GM03348 (cell line): Measurements from ENCODE around the gene JPH2.
"Not testable (repeated sequence)": the region's sequence is repeated elsewhere in the genome, so short reads cannot be mapped to it uniquely, and the experiment has no call there.

ENCODE experiments used
- DNase-seq: peaks from one replicate; pipeline ENCODE4 v3.0.0; 2012; ENCODE audit warnings: low spot score

JPH2 gene

DNA sequence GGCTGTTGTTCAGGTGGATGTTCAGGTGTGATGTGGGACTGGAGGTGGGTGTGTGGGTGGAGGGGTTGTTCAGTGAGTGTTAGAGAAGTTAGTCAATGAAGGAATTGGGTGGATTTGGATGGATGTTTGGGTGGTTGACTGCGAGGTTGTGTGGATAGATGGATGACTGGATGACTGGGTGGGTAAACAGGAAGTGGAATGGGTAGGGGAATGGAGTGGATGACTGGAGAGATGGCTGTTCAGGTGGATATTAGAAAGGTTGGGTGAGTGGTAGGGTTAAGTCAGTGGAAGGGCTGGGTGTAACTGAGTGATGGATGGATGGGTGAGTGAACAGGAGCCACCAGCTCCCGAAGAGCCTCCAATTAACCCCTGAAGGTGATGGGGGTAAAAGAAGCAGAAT is 27.9 kb downstream of the JPH2 start:
- DNase-seq = no peak

- no peak for DNase-seq
Observed at GRCh38 chr20:44157061-44157460, 29.9 kb downstream of the JPH2 start.

- DNase-seq = peak; percentile 82
Observed at GRCh38 chr20:44154521-44155001, 32.4 kb downstream of the JPH2 start.

GRCh38 chr20:44153636-44154043 is 33.3 kb downstream of the JPH2 start:
- peak; percentile 52 for DNase-seq

GRCh38 chr20:44151621-44152416 is 35.2 kb downstream of the JPH2 start:
- no peak for DNase-seq

DNA sequence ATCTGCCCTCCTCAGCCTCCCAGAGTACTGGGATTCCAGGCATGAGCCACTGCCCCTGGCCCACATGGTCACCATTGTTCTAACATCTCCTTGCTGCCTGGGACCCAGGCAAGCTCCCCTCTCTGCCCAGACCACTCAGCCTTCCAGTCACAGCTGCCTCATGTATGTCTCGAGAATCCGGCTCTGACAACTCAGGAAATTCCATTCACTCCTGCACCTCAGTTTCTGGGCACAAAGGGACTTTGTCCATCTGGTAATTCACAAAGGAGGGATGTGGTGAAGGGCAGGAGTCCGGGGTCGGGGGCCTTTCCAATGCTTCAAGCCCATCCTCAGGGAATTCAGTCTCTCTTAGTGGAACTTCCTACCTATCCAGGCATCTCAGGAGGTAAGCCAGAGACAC is 40.7 kb downstream of the JPH2 start:
- DNase-seq = no peak

DNA sequence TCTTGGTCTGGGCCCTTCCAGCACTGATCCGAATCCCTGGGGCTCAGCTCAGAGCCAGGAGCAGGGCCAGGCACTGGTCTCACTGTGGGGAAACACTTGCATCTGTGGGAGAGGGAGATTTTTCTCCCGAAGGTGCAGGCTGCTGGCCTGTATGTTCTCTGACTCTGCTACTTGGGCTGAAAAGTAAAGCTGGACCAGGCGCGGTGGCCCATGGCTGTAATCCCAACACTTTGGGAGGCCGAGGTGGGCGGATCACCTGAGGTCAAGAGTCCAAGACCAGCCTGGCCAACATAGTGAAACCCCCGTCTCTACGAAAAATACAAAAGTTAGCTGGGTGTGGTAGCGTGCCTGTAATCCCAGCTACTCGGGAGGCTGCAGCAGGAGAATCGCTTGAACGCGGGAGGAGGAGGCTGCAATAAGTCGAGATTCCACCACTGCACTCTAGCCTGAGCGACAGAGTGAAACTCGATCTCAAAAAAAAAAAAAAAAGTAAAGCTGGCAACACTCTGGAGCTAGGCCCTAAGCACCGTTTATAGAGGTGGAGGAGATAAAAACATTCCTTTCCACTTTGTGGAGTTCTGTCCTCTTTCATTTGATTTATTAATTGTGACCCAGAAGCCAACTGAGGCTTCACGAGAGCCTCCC is 41.7 kb downstream of the JPH2 start:
- DNase-seq = no peak

DNA sequence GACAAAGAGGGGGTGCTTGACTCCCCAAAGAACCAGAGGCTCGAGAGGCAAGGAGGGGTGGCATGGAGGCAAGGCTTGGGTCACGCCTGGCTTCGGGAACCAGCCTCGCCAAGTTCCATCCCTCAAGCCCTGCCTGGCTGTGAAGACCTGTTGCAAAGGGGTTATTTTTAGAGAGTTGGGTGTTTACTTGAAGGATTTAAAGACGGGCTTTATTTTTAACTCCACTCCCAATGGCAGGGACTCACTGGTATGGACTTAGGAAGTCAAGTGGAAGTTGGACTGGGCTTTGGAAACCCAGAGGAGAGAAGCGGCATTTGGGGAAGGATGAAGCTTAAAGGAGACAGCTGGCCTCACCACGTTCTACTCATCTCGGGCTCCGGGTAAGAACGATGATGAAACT is 43.1 kb downstream of the JPH2 start:
- no peak for DNase-seq

DNA sequence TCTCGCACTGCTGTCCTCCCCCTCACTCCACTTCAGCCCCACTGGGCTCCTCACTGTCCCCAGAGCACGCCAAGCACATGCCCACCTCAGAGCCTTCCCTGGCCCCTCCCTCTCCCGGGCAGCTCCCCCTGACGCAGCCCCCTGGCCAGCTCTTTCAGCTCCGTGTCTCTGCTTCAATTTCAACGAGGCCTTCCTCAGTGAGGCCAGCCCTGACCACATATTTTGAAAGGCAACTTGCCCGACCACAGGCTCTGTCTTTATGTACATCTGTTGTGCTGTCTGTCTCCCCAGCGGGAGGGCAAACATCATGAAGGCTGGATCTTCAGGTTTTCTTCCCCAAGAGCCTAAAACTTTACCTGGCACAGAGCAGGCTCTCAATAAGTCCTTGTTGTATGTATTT is 44.6 kb downstream of the JPH2 start:
- peak; percentile 46 for DNase-seq

- DNase-seq = no peak
Observed at GRCh38 chr20:44141873-44142272, 45.1 kb downstream of the JPH2 start.

GRCh38 chr20:44138867-44139266 is 48.1 kb downstream of the JPH2 start:
- DNase-seq = no peak

GRCh38 chr20:44137266-44137801 is 49.7 kb downstream of the JPH2 start:
- peak; percentile 71 for DNase-seq

- no peak for DNase-seq
Observed at GRCh38 chr20:44136579-44137265, 50.3 kb downstream of the JPH2 start.

DNA sequence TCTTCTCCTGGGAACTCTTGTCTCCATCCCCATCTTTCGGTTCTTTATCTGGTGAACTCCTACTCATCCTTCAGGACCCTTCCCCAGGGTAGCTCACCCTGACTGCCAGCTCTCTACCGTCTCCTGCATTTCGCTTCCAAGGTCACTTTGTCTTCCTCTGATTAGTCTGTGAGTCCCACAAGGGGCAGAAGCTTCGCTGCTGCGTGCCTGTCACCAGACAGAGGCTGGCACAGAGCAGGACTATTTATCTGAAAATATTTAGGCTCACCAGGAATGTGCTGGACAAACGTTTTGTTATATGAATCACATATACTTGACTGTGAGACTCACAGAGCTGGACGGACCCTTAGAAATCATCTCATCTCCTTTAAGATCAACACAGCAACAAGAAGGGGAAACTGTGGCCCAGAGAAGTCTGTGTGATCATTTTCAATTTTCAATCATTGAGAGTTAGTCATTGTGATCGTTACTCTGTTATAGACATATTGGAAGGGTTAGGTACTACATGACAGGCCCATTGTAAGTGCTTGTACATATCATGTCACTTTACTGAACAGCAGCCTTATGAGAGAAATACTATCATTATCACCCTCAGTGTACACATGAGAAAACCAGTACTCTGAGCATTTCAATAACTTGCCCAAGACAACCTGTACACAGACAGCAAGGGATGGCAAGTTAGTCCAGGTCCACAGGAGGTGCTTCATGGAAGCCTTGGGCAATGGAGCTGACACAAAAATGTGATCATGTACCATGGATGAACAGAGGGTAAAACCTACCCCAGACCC is 51.4 kb downstream of the JPH2 start:
- no peak for DNase-seq

DNA sequence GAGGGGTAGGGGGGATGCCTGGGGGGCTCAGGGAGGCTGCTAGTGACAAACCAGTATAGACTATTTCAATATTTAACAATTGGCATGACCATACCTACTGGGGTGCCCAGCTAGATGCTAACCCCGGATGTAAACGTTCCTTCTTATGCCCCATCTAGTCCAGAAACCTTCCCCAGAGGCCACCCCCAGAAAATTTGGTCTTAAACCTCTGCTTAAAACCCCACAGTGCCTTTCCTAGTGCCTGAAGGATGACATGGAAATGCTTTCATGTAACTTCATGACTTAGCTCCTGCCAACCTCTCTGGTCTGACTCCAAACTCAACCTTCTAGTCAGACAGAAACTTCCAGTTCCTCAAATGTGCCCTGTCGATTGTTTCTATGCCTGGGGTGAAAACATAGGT is 52.0 kb downstream of the JPH2 start:
- DNase-seq = no peak

- no peak for DNase-seq
Observed at GRCh38 chr20:44133424-44133823, 53.6 kb downstream of the JPH2 start.

DNA sequence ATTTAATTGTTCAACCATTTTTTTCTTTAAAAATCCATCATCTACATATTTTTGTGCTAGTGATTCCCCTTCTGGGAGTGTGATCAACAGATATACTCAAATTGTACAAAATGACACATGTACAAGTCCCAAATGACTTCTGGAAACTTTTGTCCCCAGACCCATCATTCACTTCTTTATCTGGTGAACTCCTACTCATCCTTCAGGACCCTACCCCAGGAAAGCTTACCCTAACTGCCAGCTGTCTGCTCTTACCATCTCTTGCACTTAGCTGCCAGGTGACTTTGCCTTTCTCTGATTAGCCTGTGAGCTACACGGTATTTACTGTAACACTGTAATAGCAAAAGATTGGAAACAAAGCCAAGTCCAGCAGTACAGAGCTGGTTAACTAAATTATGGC is 55.3 kb downstream of the JPH2 start:
- DNase-seq = no peak

DNA sequence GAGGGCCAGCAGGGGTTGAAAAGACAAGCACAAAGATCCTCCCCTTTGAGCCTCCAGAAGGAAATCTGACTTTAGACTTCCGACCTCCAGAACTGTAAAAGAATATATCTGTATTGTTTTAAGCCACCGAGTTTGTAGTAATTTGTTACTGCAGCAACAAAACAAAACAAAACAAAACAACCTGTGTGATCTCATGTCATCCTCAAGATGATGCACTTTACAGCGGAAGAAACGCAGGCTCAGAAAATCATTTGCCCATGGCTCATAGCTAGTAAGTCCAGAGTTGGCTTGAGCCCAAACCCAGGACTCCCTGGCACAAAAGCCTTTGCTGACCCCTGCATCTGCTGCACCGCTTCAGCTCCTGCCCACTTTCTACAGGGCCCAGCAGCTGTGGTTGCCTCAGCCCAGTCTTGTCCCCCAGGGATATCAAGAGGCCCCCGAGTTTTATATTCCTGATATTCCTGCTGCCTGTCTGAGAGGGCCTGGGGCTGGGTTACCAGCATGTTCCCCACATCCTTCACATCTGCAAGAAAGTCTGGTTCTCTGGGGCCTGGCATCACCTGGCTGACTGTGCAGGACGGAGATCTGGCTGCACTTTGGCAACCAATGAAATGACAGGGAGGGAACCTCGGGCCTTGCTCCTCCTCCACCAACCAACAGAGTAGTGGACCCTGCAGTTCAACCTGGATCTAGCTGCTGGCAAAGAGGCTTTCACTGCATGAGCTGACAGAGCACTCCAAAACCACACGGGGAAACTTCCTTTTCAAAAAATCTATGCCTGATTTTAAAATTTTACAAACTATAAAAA is 56.9 kb downstream of the JPH2 start:
- no peak for DNase-seq

DNA sequence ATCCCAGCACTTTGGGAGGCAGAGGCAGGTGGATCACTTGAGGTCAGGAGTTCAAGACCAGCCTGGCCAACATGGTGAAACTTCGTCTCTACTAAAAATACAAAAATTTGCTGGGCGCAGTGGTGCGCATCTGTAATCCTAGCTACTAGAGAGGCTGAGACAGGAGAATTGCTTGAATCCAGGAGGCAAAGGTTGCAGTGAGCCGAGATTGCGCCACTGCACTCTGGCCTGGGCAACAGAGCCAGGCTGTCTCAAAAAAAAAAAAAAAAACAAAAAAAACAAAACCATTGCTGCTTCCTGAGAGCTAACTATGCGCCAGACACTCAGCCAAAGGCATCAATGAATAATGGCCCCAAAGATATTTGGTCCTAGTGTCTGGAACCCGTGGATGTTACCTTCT is 57.7 kb downstream of the JPH2 start:
- not testable (repeated sequence) for DNase-seq

DNA sequence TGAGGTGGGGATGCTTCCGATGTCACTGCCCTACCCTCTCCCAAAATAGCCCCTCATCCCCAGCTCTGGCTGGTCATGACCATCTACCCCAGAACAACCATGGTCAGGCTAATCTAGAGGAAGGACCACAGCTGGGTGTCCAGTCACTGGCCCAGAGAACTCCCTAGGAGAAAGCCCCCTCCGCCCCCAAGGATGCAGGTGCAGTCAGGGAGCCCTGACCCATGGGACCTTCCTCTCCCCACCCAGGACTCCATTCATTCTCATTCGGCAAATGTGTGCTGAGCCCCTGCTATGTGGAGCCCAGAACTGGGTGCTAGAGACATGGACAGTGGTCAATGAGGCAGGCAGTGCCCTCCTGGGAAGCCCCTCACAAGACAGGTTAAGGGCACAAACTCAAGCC is 60.5 kb downstream of the JPH2 start:
- DNase-seq = no peak
